ENCODE results near the gene TRIM65. TPM values are rescaled to one million over a fixed set of nuclear protein-coding genes. Genes with fewer than 3 reads are reported as not detected.

TRIM65 gene
- total and polyA plus RNA-seq, 8 donors, result 8.1 to 26.6 (median 10.6) TPM; not detected in 1

GRCh38 chr17:75894049-75894733, 2.6 kb downstream of the TRIM65 start:
- no peak for TF ChIP-seq POLR2AphosphoS5 (IDR thresholded peaks at IDR 0.05)
- TF ChIP-seq EP300 (IDR thresholded peaks at IDR 0.05), result no peak
- TF ChIP-seq POLR2A (IDR thresholded peaks at IDR 0.05), result no peak
- TF ChIP-seq CTCF (IDR thresholded peaks at IDR 0.05), result no peak
- Histone ChIP-seq H3K36me3 (peaks cover 38 to 54% (median 49%) of the 10 kb centered on the region in 4 donors), H3K4me1 (peaks cover 19 to 60% (median 44%) of the 10 kb centered on the region in 4 donors), H3K4me3 (no peak overlapping the region), H3K27me3 (no peaks in the 10 kb centered on the region), H3K27ac (peak overlapping the region in 3 of 5 donors; percentile 7 to 97 (median 94)), H3K9me3 (no peaks in the 10 kb centered on the region)
- WGBS, 5 donors, result 77 to 81% (median 79%) methylated on average over 22 of the region's 22 CpGs
- DNase-seq, result peak in 1 of 2 donors; percentile 33
- intact Hi-C loops (cut with DNase I; ENCODE audit: low total_unique reads), result no loop called here

GRCh38 chr17:75893305-75894048, 3.3 kb downstream of the TRIM65 start:
- TF ChIP-seq POLR2AphosphoS5 (IDR thresholded peaks at IDR 0.05), result no peak
- no peak for TF ChIP-seq EP300 (IDR thresholded peaks at IDR 0.05)
- no peak for TF ChIP-seq POLR2A (IDR thresholded peaks at IDR 0.05)
- TF ChIP-seq CTCF (IDR thresholded peaks at IDR 0.05), result no peak
- peak overlapping the region in 2 of 5 donors; percentile 24 to 39 for H3K27ac ChIP-seq
- WGBS, 5 donors, result 88 to 91% (median 88%) methylated on average over 16 to 18 of the region's 18 CpGs
- H3K27me3 ChIP-seq, result no peaks in the 10 kb centered on the region
- no peak overlapping the region for H3K4me3 ChIP-seq
- intact Hi-C loops (cut with DNase I; ENCODE audit: low total_unique reads), result no loop called here
- H3K9me3 ChIP-seq, result no peaks in the 10 kb centered on the region
- no peak for DNase-seq
- peaks cover 19 to 60% (median 44%) of the 10 kb centered on the region in 4 donors for H3K4me1 ChIP-seq
- peaks cover 31 to 52% (median 46%) of the 10 kb centered on the region in 4 donors for H3K36me3 ChIP-seq

GRCh38 chr17:75892556-75893224, 4.1 kb downstream of the TRIM65 start:
- peaks cover 29 to 50% (median 42%) of the 10 kb centered on the region in 4 donors for H3K36me3 ChIP-seq
- WGBS, 5 donors, result 86 to 92% (median 88%) methylated on average over 14 to 16 of the region's 16 CpGs
- no peak overlapping the region for H3K4me3 ChIP-seq
- TF ChIP-seq EP300 (IDR thresholded peaks at IDR 0.05) (no peak), POLR2AphosphoS5 (IDR thresholded peaks at IDR 0.05) (no peak), POLR2A (IDR thresholded peaks at IDR 0.05) (no peak), CTCF (IDR thresholded peaks at IDR 0.05) (no peak)
- H3K4me1 ChIP-seq, result peaks cover 19 to 56% (median 38%) of the 10 kb centered on the region in 4 donors
- DNase-seq, result no peak
- intact Hi-C loops (cut with DNase I; ENCODE audit: low total_unique reads), result no loop called here
- no peaks in the 10 kb centered on the region for H3K9me3 ChIP-seq
- no peaks in the 10 kb centered on the region for H3K27me3 ChIP-seq
- peak overlapping the region in 1 of 5 donors; percentile 24 for H3K27ac ChIP-seq
